CD4-positive, alpha-beta memory T cell (primary cell): Measurements from ENCODE around the gene SH3RF1. TPM values are rescaled to one million over a fixed set of nuclear protein-coding genes. Genes with fewer than 3 reads are reported as not detected.

Source experiments
- CTCF ChIA-PET: fragments of 350-600 bp; sonication (Branson Sonifier 250); formaldehyde crosslinking; loops from one replicate; lab custom pipeline; 2021; ENCODE audit warnings: inconsistent platforms; ENCODE audit not compliant: partially characterized antibody; lab: Charles Lee
- POLR2A ChIA-PET: fragments of 350-600 bp; sonication (Branson Sonifier 250); formaldehyde crosslinking; loops from one replicate; lab custom pipeline; 2021; ENCODE audit not compliant: partially characterized antibody; lab: Charles Lee
- DNase-seq, 5 donors: peaks; one replicate each; pipeline versions ENCODE4 v3.0.0 to v3.0.0-alpha.2; 2020 to 2022; ENCODE audit warnings: mixed read lengths in 1 of 5
- H3K27ac ChIP-seq: one replicate; pipeline ENCODE4 v1.7.0; 2013; ENCODE audit warnings: low read depth, low read length
- H3K27me3 ChIP-seq: 2 replicates; pipeline ENCODE4 v1.7.0; 2013; ENCODE audit warnings: mild to moderate bottlenecking, low read length, moderate library complexity; ENCODE audit not compliant: insufficient read depth
- H3K36me3 ChIP-seq: 2 replicates; pipeline ENCODE4 v1.7.0; 2013; ENCODE audit warnings: mild to moderate bottlenecking, low read length, moderate library complexity; ENCODE audit not compliant: insufficient read depth
- H3K4me1 ChIP-seq: 2 replicates; pipeline ENCODE4 v1.7.0; 2013; ENCODE audit warnings: mild to moderate bottlenecking, low read length, moderate library complexity; ENCODE audit not compliant: insufficient read depth
- H3K4me3 ChIP-seq, 2 donors: one replicate each; pipeline ENCODE4 v1.7.0; 2013; ENCODE audit warnings: low read length in 2 of 2, mild to moderate bottlenecking in 1 of 2
- H3K9me3 ChIP-seq, 2 donors: one replicate each; pipeline ENCODE4 v1.7.0; 2013; ENCODE audit warnings: low read length in 2 of 2, control low read depth in 1 of 2; ENCODE audit not compliant: control insufficient read depth in 1 of 2
- H3K27ac Mint-ChIP-seq, 7 donors: one replicate each; pipeline ENCODE4 v1.8.0; 2020 to 2021; ENCODE audit warnings: mixed read lengths in 7 of 7, mild to moderate bottlenecking in 6 of 7, inconsistent platforms in 3 of 7, moderate library complexity in 3 of 7
- H3K27me3 Mint-ChIP-seq, 2 donors: one replicate each; pipeline ENCODE4 v1.8.0; 2020 to 2021; ENCODE audit warnings: mixed read lengths in 2 of 2
- H3K36me3 Mint-ChIP-seq, 2 donors: one replicate each; pipeline ENCODE4 v1.8.0; 2020 to 2021; ENCODE audit warnings: mixed read lengths in 2 of 2, inconsistent platforms in 1 of 2, mild to moderate bottlenecking in 1 of 2
- H3K4me1 Mint-ChIP-seq, 4 donors: one replicate each; pipeline ENCODE4 v1.8.0; 2020 to 2021; ENCODE audit warnings: mixed read lengths in 4 of 4, mild to moderate bottlenecking in 1 of 4
- H3K4me3 Mint-ChIP-seq, 8 donors: one replicate each; pipeline ENCODE4 v1.8.0; 2020 to 2021; ENCODE audit warnings: mixed read lengths in 8 of 8, mild to moderate bottlenecking in 7 of 8, moderate library complexity in 6 of 8, inconsistent platforms in 3 of 8
- H3K9me3 Mint-ChIP-seq, 8 donors: one replicate each; pipeline ENCODE4 v1.8.0; 2020 to 2021; ENCODE audit warnings: mixed read lengths in 8 of 8, mild to moderate bottlenecking in 5 of 8, inconsistent platforms in 3 of 8, moderate library complexity in 1 of 8
- intact Hi-C: fragments of 100-400 bp; cut with micrococcal nuclease; formaldehyde crosslinking; loops from one replicate; pipeline ENCODE4 v1.15.1; 2023
- polyA plus RNA-seq, 2 donors: library from polyadenylated mRNA; unstranded; fragments of 300-500 nt; fragmentation: Illumina TruSeq; gene quantifications; one replicate each; pipeline ENCODE4 v1.2.3, GENCODE V29; 2021
- total RNA-seq, 2 experiments: library from RNA; stranded (reverse); gene quantifications; one replicate each; pipeline ENCODE4 v1.2.3, GENCODE V29; 2021

SH3RF1 gene
- total and polyA plus RNA-seq, 4 experiments from 2014 or later: 0.11 to 0.15 TPM; not detected in 2

- H3K27ac ChIP-seq: no peak overlapping the region
- Mint-ChIP-seq H3K4me1 (no peaks in the 10 kb centered on the region), H3K9me3 (no peaks in the 10 kb centered on the region), H3K27me3 (peaks cover 7 to 8% of the 10 kb centered on the region in 2 donors), H3K27ac (no peak overlapping the region), H3K36me3 (no peaks in the 10 kb centered on the region), H3K4me3 (no peak overlapping the region)
- no peaks in the 10 kb centered on the region for H3K36me3 ChIP-seq
- no peaks in the 10 kb centered on the region for H3K9me3 ChIP-seq
- H3K4me1 ChIP-seq: no peaks in the 10 kb centered on the region
- POLR2A ChIA-PET: no interaction called here
- CTCF ChIA-PET: no interaction called here
- H3K4me3 ChIP-seq: no peak overlapping the region
- intact Hi-C loops: no loop called here
- no peaks in the 10 kb centered on the region for H3K27me3 ChIP-seq
- DNase-seq: no peak
Measured at GRCh38 chr4:169158046-169158445, 112.7 kb downstream of the SH3RF1 start.

- POLR2A ChIA-PET: no interaction called here
- no peaks in the 10 kb centered on the region for H3K9me3 ChIP-seq
- H3K27ac Mint-ChIP-seq: no peak overlapping the region
- H3K4me1 Mint-ChIP-seq: no peaks in the 10 kb centered on the region
- H3K36me3 Mint-ChIP-seq: no peaks in the 10 kb centered on the region
- no peaks in the 10 kb centered on the region for H3K9me3 Mint-ChIP-seq
- H3K27ac ChIP-seq: no peak overlapping the region
- H3K27me3 Mint-ChIP-seq: peaks cover 4 to 6% of the 10 kb centered on the region in 2 donors
- intact Hi-C loops: no loop called here
- no peak overlapping the region for H3K4me3 ChIP-seq
- no peaks in the 10 kb centered on the region for H3K36me3 ChIP-seq
- H3K4me1 ChIP-seq: no peaks in the 10 kb centered on the region
- DNase-seq: no peak
- no peak overlapping the region for H3K4me3 Mint-ChIP-seq
- H3K27me3 ChIP-seq: no peaks in the 10 kb centered on the region
- CTCF ChIA-PET: no interaction called here
Measured at GRCh38 chr4:169156392-169156791, 114.4 kb downstream of the SH3RF1 start.

- ChIA-PET CTCF (no interaction called here), POLR2A (no interaction called here)
- no peaks in the 10 kb centered on the region for H3K4me1 ChIP-seq
- Mint-ChIP-seq H3K4me3 (no peak overlapping the region), H3K36me3 (no peaks in the 10 kb centered on the region), H3K27me3 (peaks cover 4 to 6% of the 10 kb centered on the region in 2 donors), H3K4me1 (no peaks in the 10 kb centered on the region), H3K27ac (no peak overlapping the region), H3K9me3 (no peaks in the 10 kb centered on the region)
- no peaks in the 10 kb centered on the region for H3K27me3 ChIP-seq
- intact Hi-C loops: no loop called here
- no peak overlapping the region for H3K27ac ChIP-seq
- H3K36me3 ChIP-seq: no peaks in the 10 kb centered on the region
- no peaks in the 10 kb centered on the region for H3K9me3 ChIP-seq
- no peak for DNase-seq
- H3K4me3 ChIP-seq: no peak overlapping the region
Measured at GRCh38 chr4:169154121-169154520, 116.6 kb downstream of the SH3RF1 start.

GRCh38 chr4:169153481-169154087 is 117.2 kb downstream of the SH3RF1 start:
- Histone ChIP-seq H3K4me1 (no peaks in the 10 kb centered on the region), H3K9me3 (no peaks in the 10 kb centered on the region), H3K27me3 (no peaks in the 10 kb centered on the region), H3K4me3 (no peak overlapping the region), H3K36me3 (no peaks in the 10 kb centered on the region), H3K27ac (no peak overlapping the region)
- intact Hi-C loops: no loop called here
- H3K4me3 Mint-ChIP-seq: no peak overlapping the region
- no peak overlapping the region for H3K27ac Mint-ChIP-seq
- ChIA-PET CTCF (no interaction called here), POLR2A (no interaction called here)
- DNase-seq: no peak
- H3K9me3 Mint-ChIP-seq: no peaks in the 10 kb centered on the region
- H3K27me3 Mint-ChIP-seq: peaks cover 4 to 6% of the 10 kb centered on the region in 2 donors
- H3K4me1 Mint-ChIP-seq: no peaks in the 10 kb centered on the region
- no peaks in the 10 kb centered on the region for H3K36me3 Mint-ChIP-seq

- ChIA-PET POLR2A (no interaction called here), CTCF (no interaction called here)
- Histone ChIP-seq H3K4me1 (no peaks in the 10 kb centered on the region), H3K36me3 (no peaks in the 10 kb centered on the region), H3K27me3 (no peaks in the 10 kb centered on the region), H3K9me3 (no peaks in the 10 kb centered on the region), H3K4me3 (no peak overlapping the region), H3K27ac (no peak overlapping the region)
- Mint-ChIP-seq H3K27ac (no peak overlapping the region), H3K36me3 (no peaks in the 10 kb centered on the region), H3K4me3 (no peak overlapping the region), H3K9me3 (no peaks in the 10 kb centered on the region), H3K4me1 (no peaks in the 10 kb centered on the region), H3K27me3 (peaks cover 0 to 6% of the 10 kb centered on the region in 2 donors)
- no peak for DNase-seq
- intact Hi-C loops: no loop called here
Measured at GRCh38 chr4:169152899-169153298, 117.9 kb downstream of the SH3RF1 start.

GRCh38 chr4:169152098-169152497 is 118.7 kb downstream of the SH3RF1 start:
- Mint-ChIP-seq H3K4me3 (no peak overlapping the region), H3K36me3 (no peaks in the 10 kb centered on the region), H3K9me3 (no peaks in the 10 kb centered on the region), H3K4me1 (no peaks in the 10 kb centered on the region), H3K27ac (no peak overlapping the region), H3K27me3 (peaks cover 0 to 6% of the 10 kb centered on the region in 2 donors)
- no peak overlapping the region for H3K4me3 ChIP-seq
- intact Hi-C loops: no loop called here
- ChIA-PET CTCF (no interaction called here), POLR2A (no interaction called here)
- no peaks in the 10 kb centered on the region for H3K36me3 ChIP-seq
- H3K4me1 ChIP-seq: no peaks in the 10 kb centered on the region
- no peaks in the 10 kb centered on the region for H3K27me3 ChIP-seq
- no peaks in the 10 kb centered on the region for H3K9me3 ChIP-seq
- no peak overlapping the region for H3K27ac ChIP-seq
- DNase-seq: no peak

- CTCF ChIA-PET: no interaction called here
- no peaks in the 10 kb centered on the region for H3K4me1 Mint-ChIP-seq
- intact Hi-C loops: no loop called here
Measured at GRCh38 chr4:169151671-169152070, 119.1 kb downstream of the SH3RF1 start.

GRCh38 chr4:169150806-169151205 is 120.0 kb downstream of the SH3RF1 start:
- Histone ChIP-seq H3K9me3 (no peaks in the 10 kb centered on the region), H3K36me3 (no peaks in the 10 kb centered on the region), H3K27ac (no peak overlapping the region), H3K4me3 (no peak overlapping the region), H3K4me1 (no peaks in the 10 kb centered on the region), H3K27me3 (no peaks in the 10 kb centered on the region)
- peaks cover 0 to 2% of the 10 kb centered on the region in 2 donors for H3K27me3 Mint-ChIP-seq
- DNase-seq: no peak
- intact Hi-C loops: no loop called here
- no peaks in the 10 kb centered on the region for H3K4me1 Mint-ChIP-seq
- CTCF ChIA-PET: no interaction called here
- H3K27ac Mint-ChIP-seq: no peak overlapping the region
- H3K36me3 Mint-ChIP-seq: no peaks in the 10 kb centered on the region
- H3K9me3 Mint-ChIP-seq: no peaks in the 10 kb centered on the region
- POLR2A ChIA-PET: no interaction called here
- no peak overlapping the region for H3K4me3 Mint-ChIP-seq

More at GRCh38 chr4:169151671-169152070, 119.1 kb downstream of the SH3RF1 start:
- Mint-ChIP-seq H3K27ac (no peak overlapping the region), H3K36me3 (no peaks in the 10 kb centered on the region), H3K4me3 (no peak overlapping the region), H3K9me3 (no peaks in the 10 kb centered on the region), H3K27me3 (peaks cover 0 to 6% of the 10 kb centered on the region in 2 donors)
- H3K4me1 ChIP-seq: no peaks in the 10 kb centered on the region
- no peak overlapping the region for H3K4me3 ChIP-seq
- no peaks in the 10 kb centered on the region for H3K9me3 ChIP-seq
- no peaks in the 10 kb centered on the region for H3K36me3 ChIP-seq
- POLR2A ChIA-PET: no interaction called here
- H3K27ac ChIP-seq: no peak overlapping the region
- no peaks in the 10 kb centered on the region for H3K27me3 ChIP-seq
- no peak for DNase-seq
